Measurements from ENCODE around the gene CCDC102B.
"Not testable (repeated sequence)": the region's sequence is repeated elsewhere in the genome, so short reads cannot be mapped to it uniquely, and the experiment has no call there.

Gene CCDC102B

GRCh38 chr18:68940039-68940438 lies 142.2 kb downstream of the CCDC102B start:
- no peak overlapping the region for H3K4me2 ChIP-seq
- H3K36me3 ChIP-seq (ENCODE audit: insufficient read depth), result no peaks in the 10 kb centered on the region

GRCh38 chr18:68940754-68941153 lies 142.9 kb downstream of the CCDC102B start:
- Histone ChIP-seq H3K27ac (no peak overlapping the region), H3K4me1 (ENCODE audit: low read depth, poor library complexity, severe bottlenecking) (peaks cover 13% of the 10 kb centered on the region), H2AFZ (ENCODE audit: low read depth) (no peak overlapping the region), H3K4me2 (no peak overlapping the region), H3K27me3 (ENCODE audit: insufficient read depth, low read depth) (no peaks in the 10 kb centered on the region), H4K20me1 (ENCODE audit: insufficient read depth) (no peaks in the 10 kb centered on the region), H3K36me3 (ENCODE audit: insufficient read depth) (no peaks in the 10 kb centered on the region), H3K4me3 (IDR thresholded peaks at IDR 0.05; ENCODE audit: insufficient read depth, low read depth, low read length) (no peak overlapping the region), H3K79me2 (ENCODE audit: insufficient read depth, low read depth) (no peaks in the 10 kb centered on the region), H3K9ac (no peak overlapping the region)
- no peak for TF ChIP-seq CTCF (conservative IDR thresholded peaks at IDR 0.05; ENCODE audit: low read depth, low read length)

More at GRCh38 chr18:68940039-68940438, 142.2 kb downstream of the CCDC102B start:
- Histone ChIP-seq H3K79me2 (ENCODE audit: insufficient read depth, low read depth) (no peaks in the 10 kb centered on the region), H3K4me3 (IDR thresholded peaks at IDR 0.05; ENCODE audit: insufficient read depth, low read depth, low read length) (no peak overlapping the region), H3K27ac (no peak overlapping the region), H4K20me1 (ENCODE audit: insufficient read depth) (no peaks in the 10 kb centered on the region), H3K9ac (no peak overlapping the region), H3K4me1 (ENCODE audit: low read depth, poor library complexity, severe bottlenecking) (peaks cover 13% of the 10 kb centered on the region), H3K27me3 (ENCODE audit: insufficient read depth, low read depth) (no peaks in the 10 kb centered on the region), H2AFZ (ENCODE audit: low read depth) (no peak overlapping the region)
- no peak for TF ChIP-seq CTCF (conservative IDR thresholded peaks at IDR 0.05; ENCODE audit: low read depth, low read length)

GRCh38 chr18:68942230-68942629 lies 144.3 kb downstream of the CCDC102B start:
- Histone ChIP-seq H3K4me2 (no peak overlapping the region), H3K36me3 (ENCODE audit: insufficient read depth) (no peaks in the 10 kb centered on the region), H4K20me1 (ENCODE audit: insufficient read depth) (no peaks in the 10 kb centered on the region), H3K4me3 (IDR thresholded peaks at IDR 0.05; ENCODE audit: insufficient read depth, low read depth, low read length) (no peak overlapping the region), H2AFZ (ENCODE audit: low read depth) (no peak overlapping the region), H3K27ac (no peak overlapping the region), H3K9ac (no peak overlapping the region), H3K4me1 (ENCODE audit: low read depth, poor library complexity, severe bottlenecking) (peaks cover 2% of the 10 kb centered on the region), H3K79me2 (ENCODE audit: insufficient read depth, low read depth) (no peaks in the 10 kb centered on the region), H3K27me3 (ENCODE audit: insufficient read depth, low read depth) (no peaks in the 10 kb centered on the region)
- no peak for TF ChIP-seq CTCF (conservative IDR thresholded peaks at IDR 0.05; ENCODE audit: low read depth, low read length)

GRCh38 chr18:68943861-68944260 lies 146.0 kb downstream of the CCDC102B start:
- not testable (repeated sequence) for H3K27me3 ChIP-seq (ENCODE audit: insufficient read depth, low read depth); H3K4me2 ChIP-seq; H4K20me1 ChIP-seq (ENCODE audit: insufficient read depth); H3K27ac ChIP-seq; H3K4me1 ChIP-seq (ENCODE audit: low read depth, poor library complexity, severe bottlenecking); H3K9ac ChIP-seq; H2AFZ ChIP-seq (ENCODE audit: low read depth); H3K36me3 ChIP-seq (ENCODE audit: insufficient read depth); H3K79me2 ChIP-seq (ENCODE audit: insufficient read depth, low read depth); H3K4me3 ChIP-seq (IDR thresholded peaks at IDR 0.05; ENCODE audit: insufficient read depth, low read depth, low read length)

GRCh38 chr18:68944330-68944729 lies 146.4 kb downstream of the CCDC102B start:
- Histone ChIP-seq H3K4me3 (IDR thresholded peaks at IDR 0.05; ENCODE audit: insufficient read depth, low read depth, low read length) (no peak overlapping the region), H2AFZ (ENCODE audit: low read depth) (no peak overlapping the region), H3K4me1 (ENCODE audit: low read depth, poor library complexity, severe bottlenecking) (no peaks in the 10 kb centered on the region), H3K9ac (no peak overlapping the region), H4K20me1 (ENCODE audit: insufficient read depth) (no peaks in the 10 kb centered on the region), H3K27ac (no peak overlapping the region), H3K36me3 (ENCODE audit: insufficient read depth) (no peaks in the 10 kb centered on the region), H3K27me3 (ENCODE audit: insufficient read depth, low read depth) (no peaks in the 10 kb centered on the region), H3K4me2 (no peak overlapping the region), H3K79me2 (ENCODE audit: insufficient read depth, low read depth) (no peaks in the 10 kb centered on the region)
- no peak for TF ChIP-seq CTCF (conservative IDR thresholded peaks at IDR 0.05; ENCODE audit: low read depth, low read length)

Data from KMS-11 (cell line).